Activated T-helper 1 cell treated with anti-CD3 and anti-CD28 coated beads, Interleukin-12 subunit alpha, Interleukin-12 subunit beta, Interleukin-2, Interleukin-4 antibody, amounts not matched to agents 30 ng/mL and 10 ng/mL and 1 ng/mL, durations not matched to agents 14 hours and 24 hours and 36 hours (primary cell): ENCODE measurements around the gene UBXN1. TPM values are rescaled to one million over a fixed set of nuclear protein-coding genes. Genes with fewer than 3 reads are reported as not detected.
A peak's percentile ranks its signal among the peaks of the same experiment; 100 is the strongest.

ENCODE experiments used
- DNase-seq: peaks from one replicate; pipeline ENCODE4 v3.0.0; 2021; ENCODE audit warnings: low spot score
- H3K27ac Mint-ChIP-seq: one replicate; pipeline ENCODE4 v1.8.0; 2021; ENCODE audit warnings: mild to moderate bottlenecking, mixed read lengths
- H3K27me3 Mint-ChIP-seq: one replicate; pipeline ENCODE4 v1.8.0; 2022; ENCODE audit warnings: mild to moderate bottlenecking, moderate library complexity, mixed read lengths; ENCODE audit not compliant: insufficient read depth
- H3K36me3 Mint-ChIP-seq: one replicate; pipeline ENCODE4 v1.8.0; 2021; ENCODE audit warnings: low read depth, mixed read lengths
- H3K4me1 Mint-ChIP-seq: one replicate; pipeline ENCODE4 v1.8.0; 2021; ENCODE audit warnings: low read depth, mixed read lengths
- H3K4me3 Mint-ChIP-seq: one replicate; pipeline ENCODE4 v1.8.0; 2021; ENCODE audit warnings: mild to moderate bottlenecking, moderate library complexity, mixed read lengths
- H3K9me3 Mint-ChIP-seq: one replicate; pipeline ENCODE4 v1.8.0; 2021; ENCODE audit warnings: mixed read lengths
- intact Hi-C: fragments of 100-400 bp; cut with micrococcal nuclease; formaldehyde crosslinking; loops from one replicate; pipeline ENCODE4 v1.15.1; 2024
- total RNA-seq: library from RNA; stranded (reverse); gene quantifications from 2 replicates; pipeline ENCODE4 v1.2.3, GENCODE V29; 2022

The UBXN1 gene
- total RNA-seq, 1 donor from 2014 or later = 128 TPM

GRCh38 chr11:62716206-62716605 is 37.3 kb upstream of the UBXN1 start:
- H3K9me3 Mint-ChIP-seq = no peaks in the 10 kb centered on the region
- peaks cover 74% of the 10 kb centered on the region for H3K36me3 Mint-ChIP-seq
- no peak for DNase-seq
- no peak overlapping the region for H3K4me3 Mint-ChIP-seq
- H3K27ac Mint-ChIP-seq = peak overlapping the region; percentile 61
- H3K27me3 Mint-ChIP-seq = no peaks in the 10 kb centered on the region
- peaks cover 77% of the 10 kb centered on the region for H3K4me1 Mint-ChIP-seq
- intact Hi-C loops = no loop called here

DNA sequence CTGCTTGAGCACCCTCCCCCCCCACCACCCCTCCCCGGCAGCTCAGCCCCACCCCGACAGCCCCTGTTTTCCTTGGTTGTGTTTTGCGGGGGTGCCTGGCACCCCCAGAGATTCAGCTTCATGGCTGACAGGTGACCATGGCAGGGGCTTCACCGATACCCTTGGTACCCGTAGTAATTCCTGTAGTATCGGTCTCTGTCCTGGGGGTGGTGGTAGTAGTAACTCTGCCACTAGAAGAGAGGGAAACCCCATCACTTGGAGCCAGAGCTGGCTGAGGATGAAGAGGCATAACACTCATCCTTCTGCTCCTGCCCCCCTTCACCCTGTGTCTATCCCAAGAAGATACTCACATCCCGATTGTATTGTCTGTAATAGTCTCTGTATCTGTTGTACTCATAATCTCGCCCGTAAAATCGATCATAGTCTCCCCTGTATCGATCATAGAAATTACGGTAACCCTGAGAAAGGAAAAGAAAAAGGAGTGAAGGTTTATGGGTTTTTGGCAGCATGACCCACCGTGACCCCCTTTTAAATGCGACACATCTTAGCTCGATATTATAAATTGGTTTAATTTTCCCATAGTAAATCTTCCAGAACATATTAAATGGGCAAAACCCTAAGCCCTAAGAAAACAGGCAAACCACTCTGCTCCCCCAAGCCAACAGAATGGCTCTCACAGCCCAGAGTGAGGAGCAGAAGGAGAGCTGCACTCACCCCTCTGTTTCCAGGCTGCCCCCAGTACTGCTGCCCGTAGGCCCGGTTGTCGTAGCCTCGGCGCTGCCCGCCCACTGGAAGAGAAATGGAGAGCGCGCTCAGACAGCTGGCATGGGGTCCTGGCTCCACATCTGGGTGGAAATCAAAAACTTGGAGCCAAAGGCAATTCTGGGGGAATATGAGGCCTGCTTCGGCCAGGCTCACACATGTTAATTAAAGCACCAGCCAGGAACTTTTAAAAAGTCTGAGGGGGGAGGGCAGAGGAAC is 36.6 kb upstream of the UBXN1 start:
- H3K27ac Mint-ChIP-seq = peak overlapping the region; percentile 83
- H3K4me1 Mint-ChIP-seq = peaks cover 77% of the 10 kb centered on the region
- intact Hi-C loops = no loop called here
- no peaks in the 10 kb centered on the region for H3K9me3 Mint-ChIP-seq
- H3K4me3 Mint-ChIP-seq = no peak overlapping the region
- H3K27me3 Mint-ChIP-seq = no peaks in the 10 kb centered on the region
- DNase-seq = no peak
- peaks cover 73% of the 10 kb centered on the region for H3K36me3 Mint-ChIP-seq

DNA sequence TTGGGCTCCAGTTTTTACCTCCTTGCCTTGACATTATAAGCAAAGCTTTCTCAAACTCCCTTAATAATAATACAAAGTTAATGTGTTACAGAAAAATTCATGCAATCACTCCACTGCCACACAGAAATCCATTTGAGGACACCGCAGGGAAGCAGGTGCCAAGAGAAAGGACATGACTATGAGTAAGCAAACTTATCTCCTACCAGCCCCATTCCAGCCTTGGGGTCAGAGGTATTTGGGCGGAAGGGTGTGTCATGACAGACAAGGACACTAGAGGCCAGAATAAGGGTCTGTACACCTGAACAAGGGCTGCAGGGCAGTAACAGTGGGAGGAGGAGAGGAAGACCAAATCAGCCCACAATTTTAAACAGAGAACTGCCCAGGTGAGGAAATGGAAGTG is 34.5 kb upstream of the UBXN1 start:
- Mint-ChIP-seq H3K4me1 (peaks cover 87% of the 10 kb centered on the region), H3K4me3 (peak overlapping the region; percentile 75), H3K9me3 (no peaks in the 10 kb centered on the region), H3K27ac (peak overlapping the region; percentile 95), H3K27me3 (no peaks in the 10 kb centered on the region), H3K36me3 (peaks cover 69% of the 10 kb centered on the region)
- intact Hi-C loops = loop anchor here (1.0 kb wide), 1 partner anchor 11 kb away; no protein-coding TSS in a partner anchor
- no peak for DNase-seq

GRCh38 chr11:62712861-62713260 is 34.0 kb upstream of the UBXN1 start:
- intact Hi-C loops = loop anchor here (1.0 kb wide), 1 partner anchor 11 kb away; no protein-coding TSS in a partner anchor
- peaks cover 88% of the 10 kb centered on the region for H3K4me1 Mint-ChIP-seq
- H3K27me3 Mint-ChIP-seq = no peaks in the 10 kb centered on the region
- no peak for DNase-seq
- H3K9me3 Mint-ChIP-seq = no peaks in the 10 kb centered on the region
- peak overlapping the region; percentile 75 for H3K4me3 Mint-ChIP-seq
- peaks cover 64% of the 10 kb centered on the region for H3K36me3 Mint-ChIP-seq
- peak overlapping the region; percentile 95 for H3K27ac Mint-ChIP-seq

GRCh38 chr11:62712276-62712812 is 33.5 kb upstream of the UBXN1 start:
- Mint-ChIP-seq H3K36me3 (peaks cover 61% of the 10 kb centered on the region), H3K4me3 (peak overlapping the region; percentile 75), H3K4me1 (peaks cover 86% of the 10 kb centered on the region), H3K27me3 (no peaks in the 10 kb centered on the region), H3K9me3 (no peaks in the 10 kb centered on the region), H3K27ac (peak overlapping the region; percentile 95)
- intact Hi-C loops = no loop called here
- no peak for DNase-seq

- H3K4me1 Mint-ChIP-seq = peaks cover 79% of the 10 kb centered on the region
- H3K36me3 Mint-ChIP-seq = peaks cover 39% of the 10 kb centered on the region
These were observed 31.1 kb upstream of the UBXN1 start for GRCh38 chr11:62710001-62710345.

GRCh38 chr11:62709247-62710000 is 30.6 kb upstream of the UBXN1 start:
- Mint-ChIP-seq H3K4me3 (peak overlapping the region; percentile 90), H3K27ac (peak overlapping the region; percentile 93), H3K36me3 (peaks cover 35% of the 10 kb centered on the region), H3K9me3 (no peaks in the 10 kb centered on the region), H3K4me1 (peaks cover 74% of the 10 kb centered on the region), H3K27me3 (no peaks in the 10 kb centered on the region)
- DNase-seq = peak; percentile 94
- intact Hi-C loops = loop anchor here (1.0 to 5.0 kb wide), 14 partner anchors 18 to 587 kb away; partner anchors contain the start of genes C11orf98, CSKMT, GANAB and HNRNPUL2

More at GRCh38 chr11:62710001-62710345, 31.1 kb upstream of the UBXN1 start:
- intact Hi-C loops = no loop called here
- peak; percentile 21 for DNase-seq
- Mint-ChIP-seq H3K27ac (peak overlapping the region; percentile 93), H3K27me3 (no peaks in the 10 kb centered on the region), H3K4me3 (peak overlapping the region; percentile 90), H3K9me3 (no peaks in the 10 kb centered on the region)

- peaks cover 30% of the 10 kb centered on the region for H3K36me3 Mint-ChIP-seq
- intact Hi-C loops = loop anchor here (1.0 to 5.0 kb wide), 14 partner anchors 19 to 586 kb away; partner anchors contain the start of genes C11orf98, CSKMT, GANAB and HNRNPUL2
- peaks cover 68% of the 10 kb centered on the region for H3K4me1 Mint-ChIP-seq
- no peaks in the 10 kb centered on the region for H3K27me3 Mint-ChIP-seq
- H3K9me3 Mint-ChIP-seq = no peaks in the 10 kb centered on the region
- H3K4me3 Mint-ChIP-seq = peak overlapping the region; percentile 90
- DNase-seq = peak; percentile 35
- peak overlapping the region; percentile 93 for H3K27ac Mint-ChIP-seq
These were observed 29.9 kb upstream of the UBXN1 start for GRCh38 chr11:62708793-62709192.

GRCh38 chr11:62708392-62708791 is 29.5 kb upstream of the UBXN1 start:
- intact Hi-C loops = loop anchor here (2.0 to 5.0 kb wide), 2 partner anchors 44 to 586 kb away; partner anchors contain the start of genes C11orf98, CSKMT and INCENP
- peak overlapping the region; percentile 93 for H3K27ac Mint-ChIP-seq
- H3K27me3 Mint-ChIP-seq = no peaks in the 10 kb centered on the region
- H3K4me1 Mint-ChIP-seq = peaks cover 64% of the 10 kb centered on the region
- no peaks in the 10 kb centered on the region for H3K9me3 Mint-ChIP-seq
- peaks cover 26% of the 10 kb centered on the region for H3K36me3 Mint-ChIP-seq
- H3K4me3 Mint-ChIP-seq = peak overlapping the region; percentile 90
- no peak for DNase-seq

DNA sequence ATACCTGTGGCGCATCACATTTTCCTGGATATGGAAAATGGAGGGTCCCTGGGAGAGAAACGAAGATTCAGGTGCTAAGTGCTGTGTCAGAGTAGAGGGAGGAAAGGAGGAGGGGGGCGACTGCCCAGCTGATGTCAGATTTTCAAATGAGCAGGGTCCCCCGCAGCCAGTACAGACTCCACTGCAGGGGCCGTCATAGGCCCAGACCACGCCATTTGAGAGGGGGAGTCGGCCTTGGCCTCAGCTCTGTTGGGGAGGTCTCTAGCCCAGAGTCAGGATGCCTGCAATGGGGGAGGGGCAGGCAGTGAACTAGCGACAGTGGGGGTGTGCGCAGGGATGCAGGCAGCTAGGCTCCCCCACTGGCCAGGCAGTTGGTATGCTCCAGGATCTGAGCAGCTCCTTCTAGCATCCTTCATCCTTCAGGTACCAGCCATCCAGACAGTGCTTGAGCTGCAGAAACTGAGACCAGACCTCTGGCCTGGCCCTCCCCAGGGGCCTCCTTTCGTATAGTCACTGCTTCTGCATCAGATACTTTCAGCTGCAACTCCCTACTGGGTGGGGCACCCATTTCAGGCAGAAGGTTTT is 28.5 kb upstream of the UBXN1 start, which contains the start of the genes BSCL2 and GNG3:
BSCL2 (minus strand) TSS at position 148 of the 585 bp plus-strand sequence. CDS start 229 bp downstream, outside the sequence.
GNG3 (plus strand) TSS at position 400 of the 585 bp plus-strand sequence. CDS start 620 bp downstream, outside the sequence.
- H3K27ac Mint-ChIP-seq = peak within 1 kb of the TSS; percentile 93
- peak within 1 kb of the TSS; percentile 90 for H3K4me3 Mint-ChIP-seq
- H3K36me3 Mint-ChIP-seq = peaks cover 21% of the 10 kb centered on the region
- H3K4me1 Mint-ChIP-seq = peaks cover 54% of the 10 kb centered on the region
- no peaks in the 10 kb centered on the region for H3K9me3 Mint-ChIP-seq
- H3K27me3 Mint-ChIP-seq = no peaks in the 10 kb centered on the region
- intact Hi-C loops = loop anchor here (5.0 kb wide), 1 partner anchor 585 kb away; the partner anchor contains the start of gene INCENP
- no peak for DNase-seq

GRCh38 chr11:62706850-62707247 is 28.0 kb upstream of the UBXN1 start:
- Mint-ChIP-seq H3K9me3 (no peaks in the 10 kb centered on the region), H3K36me3 (peaks cover 21% of the 10 kb centered on the region), H3K27ac (peak overlapping the region; percentile 45), H3K4me1 (peaks cover 49% of the 10 kb centered on the region), H3K4me3 (peak overlapping the region; percentile 62), H3K27me3 (no peaks in the 10 kb centered on the region)
- intact Hi-C loops = loop anchor here (1.0 to 5.0 kb wide), 4 partner anchors 35 to 585 kb away; partner anchors contain the start of genes INCENP and LBHD1
- DNase-seq = no peak
